ENCODE measurements around the gene TMEM165. TPM values are rescaled to one million over a fixed set of nuclear protein-coding genes. Genes with fewer than 3 reads are reported as not detected.

The TMEM165 gene
- total and polyA plus RNA-seq, 9 of the 15 experiments (the other 6 are each of a cell fraction or from before 2014, with no cell fraction given) = 21.3 to 145 (median 96.8) TPM

GRCh38 chr4:55397520-55398321 lies 2.0 kb downstream of the TMEM165 start (continued):
- TF ChIP-seq ZNF583 (CRISPR knock-in tag; IDR thresholded peaks at IDR 0.05) (no peak), NUFIP1 (IDR thresholded peaks at IDR 0.05; ENCODE audit: partially characterized antibody) (no peak), THAP7 (CRISPR knock-in tag; IDR thresholded peaks at IDR 0.05) (no peak), KDM1A (IDR thresholded peaks at IDR 0.05) (0 out of 4 replicates have a peak, but pooled peaks of 1 of the 2 experiments have one; percentile 7), SMARCC2 (IDR thresholded peaks at IDR 0.05; ENCODE audit: low read depth) (no peak; the same call in 1 of the 2 replicates), ZFP36 (IDR thresholded peaks at IDR 0.05; ENCODE audit: low read depth, low read length, partially characterized antibody) (no peak), RERE (CRISPR knock-in tag; IDR thresholded peaks at IDR 0.05; ENCODE audit: borderline replicate concordance) (no peak), TAF7 (tag; IDR thresholded peaks at IDR 0.05) (no peak), OTX1 (CRISPR knock-in tag; IDR thresholded peaks at IDR 0.05) (peak; percentile 65; the same call in 1 of the 2 replicates), CHCHD3 (CRISPR knock-in tag; IDR thresholded peaks at IDR 0.05) (no peak), ZNF444 (CRISPR knock-in tag; IDR thresholded peaks at IDR 0.05) (no peak), SMAD2 (IDR thresholded peaks at IDR 0.05; ENCODE audit: low read depth, low read length) (no peak), SMC3 (conservative IDR thresholded peaks at IDR 0.05; ENCODE audit: insufficient read depth, low read depth, low read length) (no peak), ZNF311 (CRISPR knock-in tag; IDR thresholded peaks at IDR 0.05) (no peak), HOXB6 (CRISPR knock-in tag; IDR thresholded peaks at IDR 0.05; ENCODE audit: borderline replicate concordance) (no peak), FOXK1 (CRISPR knock-in tag; IDR thresholded peaks at IDR 0.05; ENCODE audit: borderline replicate concordance) (peak; percentile 47; the same call in 1 of the 2 replicates), ELF1 (tag; IDR thresholded peaks at IDR 0.05) (no peak), MCM7 (IDR thresholded peaks at IDR 0.05) (peak in 1 of 2 experiments; percentile 6; a peak in 1 of 4 replicates), POLR2AphosphoS5 (IDR thresholded peaks at IDR 0.05; ENCODE audit: control insufficient read depth, insufficient read depth, low read depth, low read length) (no peak), ZNF717 (CRISPR knock-in tag; IDR thresholded peaks at IDR 0.05) (no peak), CXXC5 (CRISPR knock-in tag; IDR thresholded peaks at IDR 0.05) (0 out of 2 replicates have a peak, but pooled peaks have one; percentile 25), ZNF263 (CRISPR knock-in tag; IDR thresholded peaks at IDR 0.05; ENCODE audit: borderline replicate concordance) (no peak), ZNF586 (CRISPR knock-in tag; conservative IDR thresholded peaks at IDR 0.05) (no peak)
